ENCODE data around the gene TMEM212. TPM values are rescaled to one million over a fixed set of nuclear protein-coding genes. Genes with fewer than 3 reads are reported as not detected.

The TMEM212 gene
- total RNA-seq, 1 donor from 2014 or later = not detected

DNA sequence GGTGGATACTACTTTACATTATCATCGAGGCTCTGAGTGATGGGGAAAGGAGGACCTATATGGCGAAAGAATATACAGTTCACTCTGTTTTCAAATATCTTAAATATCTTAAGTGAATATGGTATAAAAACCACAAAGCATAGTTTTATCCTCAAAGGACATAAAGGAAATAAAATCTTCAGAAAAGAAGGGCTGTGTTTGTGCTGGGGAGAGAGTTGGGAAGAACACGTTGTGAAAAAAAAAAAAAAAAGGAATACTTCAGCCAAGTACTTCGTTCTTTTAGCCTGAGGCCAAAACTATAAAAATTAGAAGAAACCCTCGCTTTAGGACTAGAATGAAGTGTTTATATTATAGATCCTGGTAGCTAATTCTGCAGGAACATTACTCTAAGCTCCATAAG is 10.2 kb upstream of the TMEM212 start:
- Histone ChIP-seq H3K36me3 (ENCODE audit: control insufficient read depth, insufficient read depth, low read length) (no peaks in the 10 kb centered on the region), H3K4me3 (ENCODE audit: low read depth, low read length) (no peak overlapping the region), H3K27me3 (ENCODE audit: control insufficient read depth, insufficient read depth, low read length) (no peaks in the 10 kb centered on the region)
- TF ChIP-seq CTCF (IDR thresholded peaks at IDR 0.05; ENCODE audit: insufficient read depth, low read length, severe bottlenecking) = no peak
- DNase-seq (ENCODE audit: low read depth) = no peak
- no peak for FAIRE-seq

DNA sequence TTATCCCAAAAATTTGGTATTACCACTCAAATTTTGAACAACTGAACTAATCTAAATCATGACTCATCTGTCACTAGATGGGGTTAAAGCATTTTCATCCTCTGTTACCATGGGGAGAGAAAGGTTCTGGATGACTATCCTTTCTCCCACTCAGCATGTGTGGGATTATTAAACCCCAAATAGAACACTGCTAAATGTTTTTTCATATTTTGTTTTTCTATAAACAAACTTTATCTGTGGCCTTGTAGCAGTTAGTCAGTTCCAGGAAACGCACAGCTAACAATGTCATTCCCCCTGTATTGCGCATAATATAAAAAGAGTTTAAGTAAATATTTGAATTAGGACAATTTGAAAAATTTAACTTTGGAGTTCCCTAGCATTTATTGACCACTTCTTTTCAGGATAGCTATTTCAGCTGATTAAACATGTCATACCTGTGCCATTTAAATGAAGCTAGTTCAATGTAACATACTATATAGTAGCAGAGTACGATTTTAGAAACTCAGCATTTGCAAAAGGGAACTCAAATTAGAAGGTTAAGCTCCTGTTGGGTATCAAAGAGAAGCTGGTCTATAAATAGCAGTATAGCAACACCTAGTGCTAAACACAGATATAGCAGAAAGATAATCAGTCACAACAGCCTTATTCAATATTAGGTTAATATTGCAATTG is 9.2 kb upstream of the TMEM212 start:
- no peaks in the 10 kb centered on the region for H3K36me3 ChIP-seq (ENCODE audit: control insufficient read depth, insufficient read depth, low read length)
- DNase-seq (ENCODE audit: low read depth) (peak; percentile 59), FAIRE-seq (no peak)
- peak; percentile 49 for TF ChIP-seq CTCF (IDR thresholded peaks at IDR 0.05; ENCODE audit: insufficient read depth, low read length, severe bottlenecking)
- H3K27me3 ChIP-seq (ENCODE audit: control insufficient read depth, insufficient read depth, low read length) = no peaks in the 10 kb centered on the region
- H3K4me3 ChIP-seq (ENCODE audit: low read depth, low read length) = no peak overlapping the region

DNA sequence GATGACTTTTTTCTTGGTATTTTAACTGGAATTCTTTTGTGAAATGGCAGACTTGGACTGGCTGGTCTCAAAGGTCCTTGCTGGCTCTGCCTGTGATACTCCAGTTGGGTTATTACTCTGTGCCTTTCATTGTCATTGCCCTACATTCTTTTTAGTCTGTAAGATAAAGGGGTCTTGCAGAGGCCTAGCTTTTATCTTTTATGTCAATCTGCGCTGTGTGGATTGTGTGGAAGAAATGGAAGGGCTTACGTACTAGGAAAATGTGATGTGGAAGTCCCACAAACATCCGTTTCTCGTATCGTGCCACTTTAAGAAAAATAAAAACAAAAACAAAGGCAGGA is 8.7 kb upstream of the TMEM212 start:
- no peak overlapping the region for H3K4me3 ChIP-seq (ENCODE audit: low read depth, low read length)
- no peaks in the 10 kb centered on the region for H3K36me3 ChIP-seq (ENCODE audit: control insufficient read depth, insufficient read depth, low read length)
- DNase-seq (ENCODE audit: low read depth) = no peak
- no peak for TF ChIP-seq CTCF (IDR thresholded peaks at IDR 0.05; ENCODE audit: insufficient read depth, low read length, severe bottlenecking)
- no peak for FAIRE-seq
- no peaks in the 10 kb centered on the region for H3K27me3 ChIP-seq (ENCODE audit: control insufficient read depth, insufficient read depth, low read length)

DNA sequence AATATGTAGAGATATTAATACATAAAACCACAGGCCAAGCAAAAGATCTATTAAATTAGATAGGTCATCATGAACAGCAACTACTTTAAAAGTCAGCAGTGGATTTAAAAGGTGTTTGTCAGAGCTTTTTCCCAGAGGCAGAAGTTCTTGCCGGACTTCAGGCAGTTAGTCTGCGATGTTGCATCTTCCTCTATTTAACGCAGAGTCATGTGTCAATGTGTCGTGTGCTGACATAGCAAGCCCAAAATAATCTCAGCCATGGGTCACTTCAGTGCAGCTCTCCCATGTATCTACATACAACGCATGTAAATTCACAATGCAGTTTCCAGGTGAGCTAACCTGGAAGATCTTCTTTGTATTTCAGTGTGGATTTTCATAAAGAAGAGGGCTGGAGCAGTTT is 8.0 kb upstream of the TMEM212 start:
- FAIRE-seq = no peak
- H3K27me3 ChIP-seq (ENCODE audit: control insufficient read depth, insufficient read depth, low read length) = no peaks in the 10 kb centered on the region
- H3K36me3 ChIP-seq (ENCODE audit: control insufficient read depth, insufficient read depth, low read length) = no peaks in the 10 kb centered on the region
- H3K4me3 ChIP-seq (ENCODE audit: low read depth, low read length) = no peak overlapping the region
- no peak for TF ChIP-seq CTCF (IDR thresholded peaks at IDR 0.05; ENCODE audit: insufficient read depth, low read length, severe bottlenecking)
- DNase-seq (ENCODE audit: low read depth) = no peak

- FAIRE-seq (no peak), DNase-seq (ENCODE audit: low read depth) (no peak)
- TF ChIP-seq CTCF (IDR thresholded peaks at IDR 0.05; ENCODE audit: insufficient read depth, low read length, severe bottlenecking) = no peak
- Histone ChIP-seq H3K27me3 (ENCODE audit: control insufficient read depth, insufficient read depth, low read length) (no peaks in the 10 kb centered on the region), H3K4me3 (ENCODE audit: low read depth, low read length) (no peak overlapping the region), H3K36me3 (ENCODE audit: control insufficient read depth, insufficient read depth, low read length) (no peaks in the 10 kb centered on the region)
Measured at GRCh38 chr3:171835613-171836012, 7.5 kb upstream of the TMEM212 start.

- Histone ChIP-seq H3K36me3 (ENCODE audit: control insufficient read depth, insufficient read depth, low read length) (no peaks in the 10 kb centered on the region), H3K4me3 (ENCODE audit: low read depth, low read length) (no peak overlapping the region), H3K27me3 (ENCODE audit: control insufficient read depth, insufficient read depth, low read length) (no peaks in the 10 kb centered on the region)
- FAIRE-seq (no peak), DNase-seq (ENCODE audit: low read depth) (no peak)
- TF ChIP-seq CTCF (IDR thresholded peaks at IDR 0.05; ENCODE audit: insufficient read depth, low read length, severe bottlenecking) = no peak
Measured at GRCh38 chr3:171836855-171837254, 6.3 kb upstream of the TMEM212 start.

Measured in bronchial epithelial cell (primary cell).